Right lobe of liver (tissue), 6 donors: ENCODE results near the gene BMP4. TPM values are rescaled to one million over a fixed set of nuclear protein-coding genes. Genes with fewer than 3 reads are reported as not detected.
A peak's percentile ranks its signal among the peaks of the same experiment; 100 is the strongest.

Experiments
- ATAC-seq, 4 donors: fragments of 200-7000 bp; cut with Tn5 transposase; one replicate each; pipeline ENCODE4 v1.9.1; 2020; ENCODE audit warnings: mild to moderate bottlenecking in 4 of 4, moderate library complexity in 4 of 4
- DNase-seq, 3 donors: peaks; one replicate each; pipeline ENCODE4 v3.0.0-alpha.2; 2020
- H3K27ac ChIP-seq, 3 donors: fragments of 200-600 bp; one replicate each; pipeline ENCODE4 v1.8.0; 2022
- H3K27me3 ChIP-seq, 2 donors: fragments of 200-600 bp; one replicate each; pipeline ENCODE4 v1.8.0; 2022
- H3K36me3 ChIP-seq, 4 donors: fragments of 200-600 bp; sonication (generic) in 1 of 4; one replicate each; pipeline versions ENCODE4 v1.5.1 to v1.8.0; 2017 to 2022; ENCODE audit warnings: control low read depth in 1 of 4
- H3K4me1 ChIP-seq, 4 donors: fragments of 200-600 bp; sonication (generic) in 1 of 4; one replicate each; pipeline versions ENCODE4 v1.5.1 to v1.8.0; 2017 to 2022; ENCODE audit warnings: control low read depth in 1 of 4
- H3K4me3 ChIP-seq, 3 donors: fragments of 200-600 bp; one replicate each; pipeline ENCODE4 v1.8.0; 2022
- H3K9me3 ChIP-seq, 4 donors: fragments of 200-600 bp; sonication (generic) in 1 of 4; one replicate each; pipeline versions ENCODE4 v1.5.1 to v1.8.0; 2017 to 2022; ENCODE audit warnings: control low read depth in 1 of 4
- CTCF ChIP-seq, 4 donors: fragments of 200-600 bp in 3 of 4; fragments of 450-650 bp in 1 of 4; IDR thresholded peaks; one replicate each; pipeline versions ENCODE4 v1.5.1 to v1.8.0; 2016 to 2022; ENCODE audit warnings: antibody characterized with exemption in 4 of 4, mild to moderate bottlenecking in 2 of 4
- POLR2A ChIP-seq: fragments of 450-650 bp; IDR thresholded peaks from one replicate; pipeline ENCODE4 v1.6.1; 2017; ENCODE audit warnings: antibody characterized with exemption, mild to moderate bottlenecking
- WGBS: methylation state at CpG from one replicate; pipeline ENCODE4 v1.1.6; 2018; ENCODE audit warnings: low coverage, low lambda C conversion rate; ENCODE audit not compliant: insufficient coverage; ENCODE audit errors: missing lambda C conversion rate; 5-methylcytosine and 5-hydroxymethylcytosine counted together
- intact Hi-C, 2 donors: fragments of 100-400 bp; cut with DNase I; formaldehyde crosslinking; loops; one replicate each; pipeline versions ENCODE4 v1.11.2 to v1.14.1; 2022
- total RNA-seq, 6 experiments: library from RNA; depleted of rRNA in 2 of 6; stranded (reverse); fragments of >200 nt in 2 of 6; fragmentation: NEBNext Ultra II Directional in 3 of 6; extraction: Animal tissue kit (Norgen Biotek cat#: 25700) in 3 of 6; gene quantifications; one replicate each; pipeline versions ENCODE4 v1.1.0 to v1.2.4, GENCODE V29; 2016 to 2023
- donor health status: DM: no; HTN: yes; CAD: no.
- donor health status: DM: no; HTN: no; CAD: no.
- donor health status: DM: no; HTN: no; CAD: no.
- donor health status: DM: no; HTN: yes; CAD: no.
- donor health status: DM: no; HTN: yes; CAD: no.

BMP4 gene
- total RNA-seq, 6 experiments from 2014 or later, result 1.8 to 3.1 (median 2.4) TPM

- DNase-seq (no peak), ATAC-seq (no peak)
- H3K36me3 ChIP-seq, result no peaks in the 10 kb centered on the region
- H3K4me3 ChIP-seq, result no peak overlapping the region
- 60% methylated on average over 6 of the region's 6 CpGs for WGBS
- H3K27ac ChIP-seq, result no peak overlapping the region
- H3K4me1 ChIP-seq, result no peaks in the 10 kb centered on the region
- H3K27me3 ChIP-seq, result no peaks in the 10 kb centered on the region
- TF ChIP-seq POLR2A (no peak), CTCF (IDR thresholded peaks at IDR 0.05) (no peak)
- intact Hi-C loops, result no loop called here
- H3K9me3 ChIP-seq, result no peaks in the 10 kb centered on the region
These were observed 31.3 kb downstream of the BMP4 start for GRCh38 chr14:53925201-53925766.

- Histone ChIP-seq H3K27ac (no peak overlapping the region), H3K9me3 (no peaks in the 10 kb centered on the region), H3K36me3 (no peaks in the 10 kb centered on the region), H3K4me3 (no peak overlapping the region), H3K4me1 (no peaks in the 10 kb centered on the region), H3K27me3 (no peaks in the 10 kb centered on the region)
- ATAC-seq (peak in 2 of 4 donors; percentile 13 to 43), DNase-seq (no peak)
- intact Hi-C loops, result no loop called here
- 16% methylated on average over 4 of the region's 4 CpGs for WGBS
- TF ChIP-seq CTCF (IDR thresholded peaks at IDR 0.05), result no peak
- no peak for TF ChIP-seq POLR2A
These were observed 31.9 kb downstream of the BMP4 start for GRCh38 chr14:53924753-53925152.

GRCh38 chr14:53921027-53921426 lies 35.6 kb downstream of the BMP4 start:
- intact Hi-C loops, result no loop called here
- TF ChIP-seq CTCF (IDR thresholded peaks at IDR 0.05), result no peak
- TF ChIP-seq POLR2A, result no peak
- Histone ChIP-seq H3K36me3 (no peaks in the 10 kb centered on the region), H3K4me1 (no peaks in the 10 kb centered on the region), H3K27me3 (no peaks in the 10 kb centered on the region), H3K9me3 (no peaks in the 10 kb centered on the region), H3K27ac (no peak overlapping the region), H3K4me3 (no peak overlapping the region)
- ATAC-seq, result no peak
- no peak for DNase-seq
- WGBS, result 44% methylated on average over 3 of the region's 3 CpGs

GRCh38 chr14:53916239-53916638 lies 40.4 kb downstream of the BMP4 start:
- no peak for TF ChIP-seq CTCF (IDR thresholded peaks at IDR 0.05)
- no peak for TF ChIP-seq POLR2A
- Histone ChIP-seq H3K27ac (no peak overlapping the region), H3K4me3 (no peak overlapping the region), H3K27me3 (no peaks in the 10 kb centered on the region), H3K36me3 (no peaks in the 10 kb centered on the region), H3K4me1 (no peaks in the 10 kb centered on the region), H3K9me3 (no peaks in the 10 kb centered on the region)
- DNase-seq, result no peak
- intact Hi-C loops, result no loop called here
- ATAC-seq, result peak in 1 of 4 donors; percentile 39
- 14% methylated on average over 1 of the region's 1 CpG for WGBS
